GM18508 (cell line): ENCODE measurements around the gene CPTP.
"Not testable (repeated sequence)": the region's sequence is repeated elsewhere in the genome, so short reads cannot be mapped to it uniquely, and the experiment has no call there.

ENCODE experiments used
- ATAC-seq: cut with Tn5 transposase; IDR thresholded peaks from one replicate; pipeline ENCODE4 v1.9.1; 2021; ENCODE audit warnings: moderate number of reproducible peaks; ENCODE audit not compliant: insufficient read depth, unreplicated experiment

CPTP gene

DNA sequence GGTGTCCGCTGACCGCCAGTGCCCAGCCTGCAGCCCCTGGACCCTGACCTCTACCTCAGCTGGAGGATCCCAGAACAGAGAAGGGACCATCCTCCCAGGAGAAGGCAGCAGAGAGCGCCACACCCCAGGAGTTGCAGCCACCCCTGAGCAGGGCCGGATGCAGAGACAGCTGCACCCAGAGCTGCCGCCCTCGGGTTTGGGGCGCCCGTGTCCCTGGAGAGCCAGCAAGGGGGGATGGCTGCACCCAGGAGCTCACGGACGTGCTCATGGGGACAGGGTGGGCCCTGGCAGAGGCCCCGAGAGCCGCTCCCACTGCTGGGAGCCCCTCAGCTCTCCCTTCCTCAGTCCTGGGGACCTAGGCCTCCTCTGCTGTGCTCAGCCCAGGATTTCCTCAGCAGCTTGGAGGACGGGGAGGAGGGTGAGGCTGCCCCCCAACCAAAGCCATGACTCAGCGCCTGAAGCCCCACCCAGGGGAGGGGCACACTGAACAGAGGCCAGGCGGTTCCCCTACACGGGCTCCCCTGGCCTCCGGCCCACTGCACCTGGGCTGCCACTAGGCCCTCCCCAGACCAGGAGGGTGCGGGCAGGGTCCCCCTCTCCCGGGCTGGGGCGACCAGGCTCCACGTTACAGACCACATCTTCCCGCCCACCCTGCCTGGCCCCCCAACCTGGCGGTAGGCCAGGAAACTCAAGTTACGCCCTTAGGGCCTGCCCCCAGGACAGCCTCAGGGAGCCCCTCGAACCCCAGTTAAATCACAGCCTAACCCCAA lies 19.1 kb upstream of the CPTP start:
- no peak for ATAC-seq

DNA sequence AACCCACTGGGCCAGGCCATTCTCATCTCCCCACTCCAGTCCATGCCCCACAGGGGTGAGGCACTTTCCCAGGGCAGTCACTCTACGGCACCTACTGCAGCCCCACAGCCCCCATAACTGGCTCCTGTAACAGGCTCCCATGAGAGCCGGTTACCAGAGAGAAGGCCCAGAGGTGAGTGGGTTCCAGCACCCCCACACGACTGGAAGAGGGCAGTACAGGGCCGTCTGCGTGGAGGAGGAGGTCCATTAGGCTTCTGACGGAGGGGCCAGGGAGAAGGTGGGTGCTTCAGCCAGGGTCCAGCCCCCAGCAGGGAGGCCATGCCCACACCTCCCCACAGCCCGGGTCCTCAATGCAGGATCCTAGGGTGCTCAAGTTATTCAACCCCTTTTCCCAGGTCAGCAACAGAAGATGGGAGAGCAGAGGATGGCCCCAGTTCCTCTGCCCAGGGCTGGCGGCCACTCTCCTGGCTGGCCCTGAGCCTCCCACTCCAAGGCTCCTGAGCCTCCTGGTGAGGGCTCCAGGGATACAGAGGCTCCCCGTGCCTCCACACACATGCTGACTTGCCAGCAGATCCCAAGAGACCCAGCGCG lies 18.4 kb upstream of the CPTP start:
- no peak for ATAC-seq

DNA sequence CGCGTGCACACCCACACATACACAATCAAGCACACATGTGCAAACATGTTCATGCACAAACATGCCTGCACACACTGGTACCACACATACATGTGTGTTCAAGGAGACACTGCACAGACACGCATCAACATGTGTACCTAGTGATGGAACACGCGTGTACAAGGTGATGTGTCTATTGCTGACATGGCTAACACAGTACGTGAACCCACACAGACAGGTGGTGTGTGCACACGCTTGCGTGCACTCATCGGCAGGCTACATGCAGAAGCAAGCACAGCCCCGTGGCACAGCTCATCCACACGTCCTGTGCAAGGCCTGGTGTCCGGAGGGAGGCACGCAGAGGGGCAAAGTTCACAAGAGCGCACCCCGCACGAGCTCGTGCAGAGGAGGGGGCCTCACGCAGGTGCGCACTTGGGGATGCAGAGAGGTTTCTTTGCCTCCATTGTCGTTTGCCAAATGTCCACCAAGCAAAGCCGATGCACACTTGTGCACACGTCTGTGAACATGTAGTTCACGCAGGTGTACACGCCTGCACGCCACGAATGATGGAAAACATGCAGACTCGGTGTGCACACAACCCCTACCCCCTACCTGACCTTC lies 17.8 kb upstream of the CPTP start:
- no peak for ATAC-seq

DNA sequence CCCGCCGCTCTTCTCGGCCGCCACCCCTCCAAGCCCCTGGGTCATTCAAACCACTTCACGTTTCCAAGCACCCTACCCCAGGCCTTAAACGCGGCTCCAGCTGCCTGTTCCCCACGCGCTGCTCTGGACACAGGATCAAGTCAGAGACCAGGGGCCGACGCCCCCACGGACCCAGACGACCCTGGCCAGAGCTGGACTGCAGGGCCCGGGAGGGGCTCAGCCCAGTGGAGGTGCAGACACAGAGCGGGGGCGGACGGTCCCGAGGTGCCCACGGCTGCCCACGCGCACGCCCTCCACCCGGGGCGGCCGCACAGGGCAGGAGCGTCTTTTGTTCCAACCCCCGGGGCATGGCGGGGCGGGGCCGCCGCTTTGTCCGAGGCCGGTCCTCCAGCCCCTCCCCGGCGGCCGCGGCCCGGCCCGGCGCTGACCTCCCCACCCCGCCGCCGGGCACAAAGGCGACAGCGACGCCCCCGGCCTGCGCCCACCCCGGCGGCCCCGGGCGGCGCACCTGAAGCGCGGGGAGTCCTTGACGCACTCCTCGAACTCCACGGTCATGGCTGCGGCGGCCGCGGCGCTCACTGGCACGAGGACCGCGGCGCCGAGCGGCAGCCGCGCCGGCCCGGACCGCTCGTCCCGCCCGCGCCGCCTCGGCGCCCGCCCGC lies 17.2 kb upstream of the CPTP start:
- no peak for ATAC-seq

DNA sequence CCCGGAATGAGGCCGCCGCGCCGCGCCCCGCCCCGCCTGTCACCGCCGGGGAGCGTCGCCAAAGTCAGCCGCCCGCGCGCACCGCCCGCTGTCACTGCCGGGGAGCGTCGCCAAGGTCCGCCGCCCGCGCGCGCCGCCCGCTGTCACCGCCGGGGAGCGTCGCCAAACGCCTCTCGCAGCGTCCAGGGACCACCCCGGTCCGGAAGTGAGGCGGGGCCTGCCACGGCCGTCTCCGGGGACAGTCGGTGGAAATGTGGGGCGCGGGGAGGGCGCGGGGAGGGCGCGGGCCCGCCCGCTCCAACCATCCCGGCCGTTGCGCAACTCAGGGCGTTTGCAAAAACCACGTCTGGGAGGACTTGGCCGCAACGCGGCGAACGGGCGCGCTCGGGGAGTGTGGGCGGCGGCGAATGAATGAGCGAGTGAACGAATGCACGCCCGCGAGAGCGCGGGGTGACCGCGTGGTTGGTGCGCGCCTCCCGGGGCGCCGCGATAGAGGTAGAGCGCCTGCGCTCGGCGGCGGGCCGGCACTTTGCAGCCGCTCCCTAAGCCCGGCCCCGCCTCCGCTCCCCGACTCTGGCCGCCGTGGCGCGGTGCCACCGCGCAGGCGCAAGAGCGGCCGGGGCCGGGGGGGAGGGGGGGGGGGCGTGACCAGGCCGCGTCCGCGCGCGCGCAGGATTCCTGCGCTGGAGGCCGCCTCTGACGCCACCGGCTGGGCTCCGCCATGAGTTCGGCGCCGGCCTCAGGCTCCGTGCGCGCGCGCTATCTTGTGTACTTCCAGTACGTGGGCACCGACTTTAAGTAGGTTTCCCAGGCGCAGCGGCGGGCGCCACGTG lies 16.5 kb upstream of the CPTP start, which contains the start of the genes ACAP3 and PUSL1:
TSS of gene ACAP3 (minus strand) at position 8 of the 833 bp plus-strand sequence. CDS start 115 bp downstream, outside the sequence.
TSS of gene PUSL1 (plus strand) at position 675 of the 833 bp plus-strand sequence. CDS start at position 722, 47 bp downstream.
- no peak for ATAC-seq

DNA sequence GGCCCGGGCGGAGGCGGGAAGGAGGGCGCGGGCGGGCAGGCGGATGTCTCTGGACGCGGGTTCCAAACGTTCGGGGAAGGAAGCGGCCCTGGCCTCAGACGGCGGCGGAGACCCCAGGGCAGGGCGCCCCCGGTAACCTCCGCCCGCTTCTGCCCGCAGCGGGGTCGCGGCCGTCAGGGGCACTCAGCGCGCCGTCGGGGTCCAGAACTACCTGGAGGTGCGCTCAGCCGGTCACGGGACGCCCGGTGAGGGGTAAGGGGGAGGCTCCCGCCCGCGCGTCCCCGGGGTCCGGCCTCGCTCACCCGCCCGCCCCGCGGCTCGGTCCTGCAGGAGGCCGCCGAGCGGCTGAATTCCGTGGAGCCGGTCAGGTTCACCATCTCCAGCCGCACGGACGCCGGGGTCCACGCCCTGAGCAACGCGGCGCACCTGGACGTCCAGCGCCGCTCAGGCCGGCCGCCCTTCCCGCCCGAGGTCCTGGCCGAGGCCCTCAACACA lies 15.8 kb upstream of the CPTP start:
- ATAC-seq, result no peak

DNA sequence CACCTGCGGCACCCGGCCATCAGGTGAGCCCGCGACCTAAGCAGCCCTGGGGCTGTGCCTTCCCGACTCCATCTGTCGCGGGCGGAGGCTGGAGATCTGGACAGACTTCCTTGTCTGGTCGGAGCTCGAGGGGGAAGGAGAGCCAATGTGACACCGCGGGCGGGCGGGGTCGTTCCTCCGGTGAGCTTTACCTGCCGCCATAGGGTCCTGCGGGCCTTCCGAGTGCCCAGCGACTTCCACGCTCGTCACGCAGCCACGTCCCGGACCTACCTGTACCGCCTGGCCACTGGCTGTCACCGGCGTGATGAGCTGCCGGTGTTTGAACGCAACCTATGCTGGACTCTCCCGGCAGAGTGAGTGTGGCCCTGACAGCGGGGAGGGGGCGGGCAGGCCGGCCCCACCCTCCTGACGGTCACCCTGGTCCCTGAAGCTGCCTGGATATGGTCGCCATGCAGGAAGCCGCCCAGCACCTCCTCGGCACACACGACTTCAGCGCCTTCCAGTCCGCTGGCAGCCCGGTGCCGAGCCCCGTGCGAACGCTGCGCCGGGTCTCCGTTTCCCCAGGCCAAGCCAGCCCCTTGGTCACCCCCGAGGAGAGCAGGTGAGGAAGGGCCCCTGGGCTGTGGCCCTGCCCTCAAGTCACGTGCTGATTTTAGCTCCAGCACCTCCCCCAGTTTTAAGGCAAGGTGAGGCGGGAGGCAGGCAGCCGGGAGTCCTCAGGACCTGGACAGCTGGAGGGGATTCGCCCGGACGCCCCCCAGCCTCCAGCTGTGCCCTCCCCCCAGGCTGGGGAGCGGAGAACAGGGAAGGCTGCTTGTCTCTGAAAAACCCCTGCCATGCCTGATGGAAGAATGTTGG lies 15.1 kb upstream of the CPTP start:
- no peak for ATAC-seq

DNA sequence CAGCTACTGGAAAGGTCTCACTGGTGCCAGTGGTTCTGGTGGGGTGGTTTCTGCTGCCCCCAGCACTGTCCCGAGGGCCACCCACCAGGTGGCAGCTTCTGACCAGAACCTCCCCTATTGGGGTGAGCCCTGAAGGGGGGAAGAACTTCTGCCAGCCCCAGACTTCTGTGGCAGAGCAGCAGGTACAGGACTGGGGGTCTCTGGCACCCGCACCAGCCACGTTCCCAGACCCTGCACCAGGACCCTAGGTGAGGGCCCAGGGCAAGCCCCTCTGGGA lies 14.6 kb upstream of the CPTP start:
- ATAC-seq, result no peak

DNA sequence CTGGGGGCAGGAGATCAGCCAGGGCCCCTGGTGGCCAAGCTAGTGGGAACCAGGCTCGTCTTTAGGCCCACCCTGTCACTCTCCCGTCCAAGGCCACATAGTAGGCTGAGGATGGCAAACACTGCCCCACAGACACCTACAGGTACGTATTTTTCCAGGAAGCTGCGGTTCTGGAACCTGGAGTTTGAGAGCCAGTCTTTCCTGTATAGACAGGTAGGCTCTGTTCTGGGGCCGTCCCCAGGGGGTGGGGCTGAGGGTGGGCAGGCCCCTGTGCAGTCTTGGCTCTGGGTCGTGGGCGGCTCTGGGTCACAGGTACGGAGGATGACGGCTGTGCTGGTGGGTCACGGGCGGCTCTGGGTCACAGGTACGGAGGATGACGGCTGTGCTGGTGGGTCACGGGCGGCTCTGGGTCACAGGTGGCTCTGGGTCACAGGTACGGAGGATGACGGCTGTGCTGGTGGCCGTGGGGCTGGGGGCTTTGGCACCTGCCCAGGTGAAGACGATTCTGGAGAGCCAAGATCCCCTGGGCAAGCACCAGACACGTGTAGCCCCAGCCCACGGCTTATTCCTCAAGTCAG lies 14.0 kb upstream of the CPTP start:
- no peak for ATAC-seq

DNA sequence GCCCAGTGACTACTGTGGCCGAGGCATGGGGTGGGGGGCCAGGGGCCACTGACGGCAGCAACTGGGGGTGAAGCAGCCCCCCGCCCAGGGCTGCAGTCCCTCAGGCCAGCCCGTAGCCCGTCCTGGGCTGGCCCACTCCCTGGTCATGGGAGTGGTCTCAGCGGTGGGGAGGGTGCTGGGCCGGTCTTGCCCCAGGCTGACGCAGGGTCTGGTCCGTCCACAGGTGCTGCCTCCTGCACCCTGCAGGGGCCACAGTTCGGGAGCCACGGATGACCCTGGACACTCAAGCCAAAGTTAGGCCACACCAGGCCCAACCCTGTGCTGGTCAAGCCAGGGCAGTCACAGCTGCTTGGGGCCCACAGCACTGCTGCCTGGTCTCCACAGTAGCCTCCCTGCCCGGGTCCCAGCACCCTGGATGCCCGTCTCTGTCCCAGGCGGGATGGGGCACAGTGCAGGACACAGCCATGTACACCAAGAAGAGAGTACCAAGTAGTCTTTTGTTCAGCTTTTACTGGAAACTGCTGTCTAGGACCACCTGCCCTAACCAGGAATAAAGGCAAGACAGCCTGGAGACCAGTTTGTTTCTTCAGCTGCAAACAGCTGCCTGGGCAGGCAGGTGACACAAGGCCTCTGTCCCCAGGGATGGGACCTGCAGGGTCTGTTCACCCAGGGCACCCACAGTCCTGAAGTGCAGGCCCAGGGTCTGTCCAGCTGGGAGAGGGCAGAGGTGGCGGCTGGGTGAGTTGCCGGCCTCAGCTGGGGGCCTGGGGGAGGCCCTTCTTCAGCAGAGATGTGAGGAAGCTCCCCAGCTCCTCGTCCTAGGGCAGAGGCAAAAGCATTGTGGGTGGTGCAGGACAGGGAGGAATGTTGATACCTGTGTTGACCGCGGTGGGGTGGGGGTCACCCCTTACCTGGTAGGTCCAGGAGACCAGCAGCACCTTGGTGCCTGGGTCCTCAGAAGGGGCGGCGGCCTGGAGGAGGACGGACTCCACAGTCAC lies 13.2 kb upstream of the CPTP start:
- no peak for ATAC-seq

DNA sequence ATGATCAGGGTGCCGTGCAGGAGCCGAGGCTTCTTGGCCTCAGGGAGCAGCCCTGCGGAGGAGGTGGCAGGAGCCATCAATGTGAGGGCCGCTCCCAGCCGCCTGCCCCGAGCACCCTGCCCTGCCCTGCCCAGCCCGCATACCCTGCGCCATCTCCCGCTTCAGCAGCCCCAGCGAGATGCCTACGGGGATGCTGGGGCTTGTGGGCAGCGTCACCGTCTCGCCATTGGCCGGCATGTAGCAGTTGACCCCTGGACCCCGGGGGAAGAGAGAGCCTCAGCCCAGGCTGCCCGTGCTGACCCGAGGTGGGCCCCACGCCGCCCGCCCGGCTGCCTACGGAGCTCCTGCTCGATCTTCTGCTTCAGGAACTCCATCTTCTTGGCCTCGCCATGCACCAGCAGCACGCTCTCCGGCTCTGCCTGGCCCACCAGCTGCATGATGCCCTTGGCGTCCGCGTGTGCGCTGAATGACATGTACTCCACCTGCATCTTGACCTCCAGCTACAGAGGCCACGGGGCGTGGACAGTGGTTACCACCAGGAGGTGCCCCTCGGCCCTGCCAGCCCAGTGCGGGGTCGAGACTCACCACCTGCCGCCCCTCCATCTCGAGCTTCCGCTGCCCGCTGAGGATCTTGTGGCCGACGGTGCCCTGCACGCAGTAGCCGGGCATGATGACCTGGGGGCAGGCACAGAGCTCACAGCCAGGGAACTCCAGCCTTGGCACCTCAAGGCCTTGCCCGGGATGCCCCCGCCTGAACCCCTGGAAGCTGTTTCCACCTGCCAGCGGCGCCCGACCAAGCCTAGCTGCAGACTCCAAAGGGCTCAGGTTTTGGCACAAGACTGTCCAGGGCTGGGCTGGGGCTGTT lies 11.9 kb upstream of the CPTP start:
- no peak for ATAC-seq

DNA sequence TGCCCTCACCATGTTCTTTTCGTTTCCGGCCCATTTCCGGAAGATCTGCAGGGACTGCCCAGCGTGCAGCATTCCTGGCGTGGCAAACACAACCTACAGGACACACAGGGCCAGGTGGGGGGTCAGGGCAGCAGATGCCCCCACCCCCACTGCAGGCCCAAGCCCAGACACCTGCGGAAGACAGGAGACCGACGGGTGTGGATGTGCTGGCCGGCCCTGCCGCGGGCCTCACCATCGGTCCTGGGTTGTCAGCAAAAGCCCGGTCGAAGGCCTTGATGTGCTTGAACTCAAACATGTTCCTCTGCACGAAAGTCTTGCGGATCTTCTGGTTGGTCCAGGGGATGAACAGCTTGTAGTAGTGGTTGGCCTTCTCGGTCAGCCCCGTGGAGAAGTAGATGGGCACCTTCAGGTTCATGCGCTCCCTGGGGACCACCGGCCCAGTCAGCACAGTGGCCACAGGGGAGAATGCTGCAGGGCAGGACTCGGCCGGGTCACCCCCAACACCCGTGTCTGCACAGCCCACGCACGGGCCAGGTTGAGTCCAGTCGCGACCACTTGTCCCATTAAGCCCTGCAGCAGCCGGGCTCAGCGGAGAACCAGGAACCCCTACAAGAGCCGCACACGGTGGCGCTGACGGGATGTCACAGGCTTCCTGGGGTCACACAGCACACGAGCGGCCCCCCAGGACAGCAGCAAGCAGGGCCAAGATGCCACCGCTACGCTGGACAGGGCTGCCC lies 10.9 kb upstream of the CPTP start:
- ATAC-seq, result no peak

DNA sequence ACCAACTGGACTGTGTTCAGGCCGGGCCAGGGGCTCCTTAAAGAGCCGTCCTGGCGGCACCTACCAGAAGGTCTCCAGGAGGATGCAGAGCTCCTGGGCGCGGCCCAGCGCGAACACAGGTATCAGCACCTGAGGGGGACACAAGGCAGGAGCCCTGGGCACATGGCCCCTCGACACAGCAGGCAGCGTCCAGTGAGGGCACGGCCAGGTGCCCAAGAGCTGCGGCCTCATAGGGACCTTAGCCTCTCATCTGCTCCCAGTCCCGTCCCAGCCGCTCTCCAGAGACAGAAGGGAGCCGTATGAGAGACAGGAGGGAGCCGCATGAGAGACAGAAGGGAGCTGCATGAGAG lies 10.4 kb upstream of the CPTP start:
- ATAC-seq, result no peak

DNA sequence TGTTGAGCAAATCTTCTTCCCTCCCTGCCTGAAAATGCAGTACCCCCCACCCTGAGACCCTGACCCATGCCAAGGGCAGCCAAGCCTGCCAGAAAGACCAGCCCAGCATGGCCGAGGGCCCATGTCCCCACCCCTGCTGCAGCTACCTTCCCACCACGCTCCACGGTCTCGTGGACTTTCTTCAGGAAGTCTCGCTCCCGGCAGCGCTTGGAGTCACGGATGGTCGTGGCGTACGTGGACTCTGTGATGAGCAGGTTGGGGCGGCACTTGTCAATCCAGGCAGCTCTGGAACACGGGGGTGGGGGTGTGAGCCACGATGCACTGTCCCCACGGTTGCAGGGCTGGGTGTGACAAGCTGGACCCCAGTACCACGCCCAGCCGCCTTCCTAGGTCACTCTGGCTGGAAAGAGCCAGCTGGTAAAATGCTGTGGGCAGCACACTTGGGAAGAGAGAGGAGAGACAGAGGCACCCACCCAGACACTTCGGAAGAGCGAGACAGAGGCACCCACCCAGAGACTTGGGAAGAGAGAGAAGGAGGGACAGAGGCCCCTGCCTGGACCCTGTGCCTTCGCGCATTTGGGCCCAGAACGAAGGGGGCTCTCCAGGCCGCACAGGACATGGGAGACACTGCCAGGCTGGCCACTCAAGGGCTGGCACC lies 9.8 kb upstream of the CPTP start:
- ATAC-seq, result no peak

DNA sequence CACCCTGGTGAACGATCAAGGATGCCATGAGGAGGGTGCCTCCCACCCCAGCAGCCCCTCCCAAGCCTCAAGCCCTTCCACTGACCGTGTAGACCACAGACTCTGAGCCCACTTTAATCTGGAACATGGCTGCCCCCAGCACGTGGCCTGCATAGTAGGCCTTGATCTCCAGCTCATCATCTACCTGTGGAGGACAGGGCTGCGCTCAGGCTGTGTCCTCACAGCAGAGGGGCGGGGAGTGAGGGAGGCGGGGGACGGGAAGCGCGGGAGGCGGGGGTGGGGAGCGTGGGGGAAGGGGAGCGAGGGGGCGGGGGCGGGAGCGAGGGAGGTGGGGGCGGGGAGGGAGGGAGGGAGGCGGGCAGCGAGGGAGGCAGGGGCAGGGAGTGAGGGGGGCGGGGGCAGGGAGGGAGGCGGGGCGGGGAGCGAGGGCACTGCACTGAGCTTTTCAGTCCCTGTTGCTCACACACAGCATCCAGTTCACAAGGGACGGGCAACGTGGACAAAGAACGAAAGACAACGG lies 9.1 kb upstream of the CPTP start:
- no peak for ATAC-seq

DNA sequence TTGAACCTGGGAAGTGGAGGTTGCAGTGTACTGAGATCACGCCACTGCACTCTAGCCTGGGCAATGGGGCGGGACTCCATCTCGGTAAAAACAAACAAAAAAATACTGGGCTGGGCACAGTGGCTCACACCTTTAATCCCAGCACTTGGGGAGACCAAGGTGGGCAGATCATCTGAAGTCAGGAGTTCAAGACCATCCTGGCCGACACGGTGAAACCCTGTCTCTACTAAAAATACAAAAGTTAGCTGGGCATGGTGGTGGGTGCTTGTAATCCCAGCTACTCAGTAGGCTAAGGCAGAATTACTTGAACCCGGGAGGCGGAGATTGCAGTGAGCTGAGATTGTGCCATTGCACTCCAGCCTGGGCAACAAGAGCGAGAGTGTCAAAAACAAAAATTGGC lies 8.4 kb upstream of the CPTP start:
- not testable (repeated sequence) for ATAC-seq
